ENCODE results near the gene BRCA1. TPM values are rescaled to one million over a fixed set of nuclear protein-coding genes. Genes with fewer than 3 reads are reported as not detected.

Gene BRCA1
- total and polyA plus RNA-seq, 12 donors = 1.1 to 10.4 (median 3.7) TPM

GRCh38 chr17:43074869-43075268, 50.3 kb downstream of the BRCA1 start:
- H3K27me3 ChIP-seq = no peaks in the 10 kb centered on the region
- no peak overlapping the region for H3K4me3 ChIP-seq
- H3K4me1 ChIP-seq (replicated peaks in 1 of 2) = no peaks in the 10 kb centered on the region
- no peak for DNase-seq
- intact Hi-C loops (cut with DNase I) = no loop called here
- H3K36me3 ChIP-seq (replicated peaks in 1 of 2) = no peaks in the 10 kb centered on the region
- TF ChIP-seq CTCF (IDR thresholded peaks at IDR 0.05) = no peak
- H3K27ac ChIP-seq = no peak overlapping the region
- H3K9me3 ChIP-seq (replicated peaks in 1 of 3) = no peaks in the 10 kb centered on the region
- WGBS, 4 donors = 93 to 99% (median 95%) methylated on average over 4 of the region's 4 CpGs

GRCh38 chr17:43070872-43071271, 54.3 kb downstream of the BRCA1 start:
- Histone ChIP-seq H3K4me1 (replicated peaks in 1 of 2) (peaks cover 0 to 8% of the 10 kb centered on the region in 2 donors), H3K4me3 (no peak overlapping the region), H3K9me3 (replicated peaks in 1 of 3) (no peaks in the 10 kb centered on the region), H3K27ac (no peak overlapping the region), H3K27me3 (no peaks in the 10 kb centered on the region), H3K36me3 (replicated peaks in 1 of 2) (no peaks in the 10 kb centered on the region)
- intact Hi-C loops (cut with DNase I) = no loop called here
- DNase-seq = no peak
- TF ChIP-seq POLR2A (IDR thresholded peaks at IDR 0.05) (no peak), CTCF (IDR thresholded peaks at IDR 0.05) (no peak)
- WGBS, 4 donors = 77 to 93% (median 81%) methylated on average over 1 of the region's 1 CpG

- intact Hi-C loops (cut with DNase I) = no loop called here
- no peak overlapping the region for H3K4me3 ChIP-seq
- WGBS, 4 donors = 66 to 90% (median 75%) methylated on average over 1 of the region's 1 CpG
- H3K9me3 ChIP-seq (replicated peaks in 1 of 3) = no peaks in the 10 kb centered on the region
- no peak for DNase-seq
- no peak overlapping the region for H3K27ac ChIP-seq
- H3K36me3 ChIP-seq (replicated peaks in 1 of 2) = no peaks in the 10 kb centered on the region
- TF ChIP-seq CTCF (IDR thresholded peaks at IDR 0.05) = no peak
- TF ChIP-seq POLR2A (IDR thresholded peaks at IDR 0.05) = no peak
- H3K27me3 ChIP-seq = no peaks in the 10 kb centered on the region
- peaks cover 0 to 8% of the 10 kb centered on the region in 2 donors for H3K4me1 ChIP-seq (replicated peaks in 1 of 2)
Observed at GRCh38 chr17:43070257-43070656, 54.9 kb downstream of the BRCA1 start.

GRCh38 chr17:43069368-43069898, 55.7 kb downstream of the BRCA1 start:
- no peaks in the 10 kb centered on the region for H3K36me3 ChIP-seq (replicated peaks in 1 of 2)
- WGBS, 4 donors = 67 to 74% (median 73%) methylated on average over 3 of the region's 3 CpGs
- H3K27ac ChIP-seq = peak overlapping the region in 2 of 5 donors; percentile 35 to 66
- TF ChIP-seq POLR2A (IDR thresholded peaks at IDR 0.05) = no peak
- TF ChIP-seq CTCF (IDR thresholded peaks at IDR 0.05) = no peak
- no peak for DNase-seq
- no peak overlapping the region for H3K4me3 ChIP-seq
- peaks cover 0 to 8% of the 10 kb centered on the region in 2 donors for H3K4me1 ChIP-seq (replicated peaks in 1 of 2)
- H3K27me3 ChIP-seq = no peaks in the 10 kb centered on the region
- intact Hi-C loops (cut with DNase I) = no loop called here
- H3K9me3 ChIP-seq (replicated peaks in 1 of 3) = no peaks in the 10 kb centered on the region

Data from adrenal gland (tissue), 12 donors.